Activated T-helper 1 cell treated with Interleukin-2 at 50 U/mL for 16 hours (primary cell): Measurements from ENCODE around the gene ZBTB7C.

Experiments
- DNase-seq: peaks from one replicate; pipeline ENCODE4 v3.0.0-alpha.2; 2020; ENCODE audit warnings: low read depth

The ZBTB7C gene

DNA sequence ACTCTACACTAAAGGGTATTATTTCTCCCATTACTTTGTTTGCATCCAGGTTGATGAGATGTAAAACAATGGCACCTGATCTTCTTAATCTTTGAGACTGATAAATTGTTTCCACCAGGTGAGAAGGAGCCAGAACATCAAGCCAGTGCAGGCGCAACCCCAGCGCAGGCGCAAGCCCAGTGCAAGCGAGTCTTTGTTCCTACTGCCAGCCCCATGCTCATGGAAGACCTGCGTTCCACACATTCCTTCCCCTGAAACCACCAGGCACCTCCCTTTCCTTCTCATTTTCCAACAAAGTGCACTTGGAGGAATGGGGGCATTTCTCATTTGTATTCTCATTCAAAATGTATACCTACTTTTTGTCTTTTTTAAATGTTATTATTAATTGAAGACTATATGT, 290.0 kb downstream of the ZBTB7C start:
- DNase-seq = no peak

- DNase-seq = no peak
These were observed 292.1 kb downstream of the ZBTB7C start for GRCh38 chr18:48116873-48117630.

DNA sequence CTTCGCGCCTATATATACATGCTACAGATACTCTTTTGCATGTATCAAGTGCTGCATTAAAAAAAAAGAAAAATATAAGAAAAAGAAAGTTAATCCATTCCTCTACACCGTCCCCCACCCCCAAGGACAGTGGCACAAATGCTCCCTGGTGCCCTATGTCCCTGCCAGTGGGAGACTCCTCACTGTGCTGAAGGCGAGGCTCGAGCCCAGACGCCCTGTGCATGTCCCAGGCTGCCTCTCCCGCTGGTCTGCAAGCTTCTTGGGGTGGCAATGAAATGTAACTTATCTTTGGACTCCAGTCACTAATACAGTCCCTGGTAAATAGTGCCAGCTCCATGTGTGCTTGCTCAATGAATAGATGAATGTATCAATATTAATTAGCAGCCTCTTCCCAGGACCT, 293.2 kb downstream of the ZBTB7C start:
- DNase-seq = no peak

- no peak for DNase-seq
These were observed 295.5 kb downstream of the ZBTB7C start for GRCh38 chr18:48113691-48114090.

- DNase-seq = no peak
These were observed 297.6 kb downstream of the ZBTB7C start for GRCh38 chr18:48111587-48111986.

- no peak for DNase-seq
These were observed 298.4 kb downstream of the ZBTB7C start for GRCh38 chr18:48110797-48111196.

DNA sequence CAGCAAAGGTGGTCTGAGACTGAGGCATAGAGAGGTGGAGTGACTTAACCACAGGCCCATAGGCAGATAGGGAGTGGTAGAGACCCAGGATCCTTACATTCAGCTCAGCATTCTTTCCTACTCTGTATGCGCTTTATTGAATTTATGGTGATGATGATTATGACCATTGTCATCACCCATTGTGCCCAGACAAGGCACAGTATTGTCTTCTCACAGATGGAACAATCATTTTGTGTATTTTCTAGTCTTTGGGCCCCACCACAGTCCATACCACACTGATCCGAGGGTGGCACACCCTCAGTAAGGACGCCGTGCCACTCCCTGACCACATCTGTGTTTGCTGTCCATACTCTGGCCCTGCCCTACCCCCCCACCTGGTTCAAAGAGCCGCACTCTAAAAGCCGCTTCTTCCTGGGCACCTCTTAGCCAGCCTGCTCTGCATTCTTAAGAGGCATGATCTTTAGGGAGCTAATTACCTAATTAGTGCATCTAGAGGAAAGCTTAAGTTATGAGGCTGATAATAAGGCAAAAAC, 299.2 kb downstream of the ZBTB7C start:
- no peak for DNase-seq

GRCh38 chr18:48108136-48108535, 301.0 kb downstream of the ZBTB7C start:
- DNase-seq = no peak

DNA sequence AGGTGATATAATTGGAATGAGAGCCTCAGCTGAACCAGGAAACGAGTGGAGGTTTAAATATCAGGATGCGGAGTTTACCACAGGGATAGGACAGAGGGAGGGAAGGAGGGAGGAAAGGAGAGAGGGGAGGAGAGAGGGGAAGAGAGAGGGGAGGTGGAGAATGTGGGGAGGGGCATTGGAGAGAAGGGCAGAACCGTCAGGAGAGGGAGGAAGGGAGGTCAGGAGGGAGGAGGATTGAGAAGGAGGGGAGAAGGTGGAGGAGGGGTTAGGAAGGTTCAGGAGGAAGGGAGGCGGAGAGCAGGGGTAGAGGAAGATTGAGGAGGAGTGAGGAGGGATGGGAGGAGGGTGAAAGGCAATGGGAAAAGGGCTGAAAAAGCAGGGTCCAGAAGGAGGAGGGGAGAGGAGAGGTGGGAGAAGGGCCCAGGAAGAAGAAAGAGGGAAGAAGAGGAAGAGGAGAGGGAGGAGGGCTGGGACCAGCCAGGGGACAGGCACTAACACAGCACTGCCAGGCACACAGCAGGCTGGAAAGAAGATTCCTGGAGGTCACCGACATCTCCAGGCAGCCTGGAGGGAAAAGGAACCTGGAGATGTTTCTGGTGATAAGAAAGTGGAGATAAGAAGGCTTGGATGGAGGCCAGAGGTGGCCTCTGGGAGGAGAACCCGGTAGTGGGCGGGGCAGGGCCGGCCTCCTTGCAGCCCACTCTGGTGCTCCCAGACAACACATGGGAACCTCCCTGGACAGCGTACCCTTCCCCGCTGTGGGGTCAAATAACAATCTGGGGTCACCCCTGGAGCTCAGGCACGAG, 302.0 kb downstream of the ZBTB7C start:
- no peak for DNase-seq

- DNase-seq = no peak
These were observed 302.7 kb downstream of the ZBTB7C start for GRCh38 chr18:48106498-48106897.

GRCh38 chr18:48105317-48105716, 303.9 kb downstream of the ZBTB7C start:
- DNase-seq = no peak

DNA sequence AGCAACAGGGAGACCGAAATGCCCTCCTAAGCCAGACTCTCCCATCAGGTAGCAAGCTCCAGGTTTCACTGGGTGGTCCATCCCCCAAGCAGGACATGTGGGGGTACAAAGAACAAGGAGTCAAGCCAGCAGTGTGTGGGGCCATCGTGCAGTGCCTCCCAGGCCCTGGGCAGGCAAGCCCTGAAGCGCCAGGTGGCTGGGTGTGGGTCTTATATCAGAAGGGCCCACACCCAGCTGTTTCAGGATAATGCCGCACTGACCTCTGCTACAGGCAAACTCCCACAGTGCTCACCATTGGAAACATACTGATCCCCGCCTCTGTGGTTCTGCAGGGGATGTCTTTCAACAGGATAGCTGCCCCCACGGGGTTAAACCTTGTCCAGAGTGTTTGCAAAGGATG, 304.5 kb downstream of the ZBTB7C start:
- no peak for DNase-seq

GRCh38 chr18:48100651-48101165, 308.5 kb downstream of the ZBTB7C start:
- DNase-seq = no peak

GRCh38 chr18:48100165-48100575, 309.0 kb downstream of the ZBTB7C start:
- no peak for DNase-seq

DNA sequence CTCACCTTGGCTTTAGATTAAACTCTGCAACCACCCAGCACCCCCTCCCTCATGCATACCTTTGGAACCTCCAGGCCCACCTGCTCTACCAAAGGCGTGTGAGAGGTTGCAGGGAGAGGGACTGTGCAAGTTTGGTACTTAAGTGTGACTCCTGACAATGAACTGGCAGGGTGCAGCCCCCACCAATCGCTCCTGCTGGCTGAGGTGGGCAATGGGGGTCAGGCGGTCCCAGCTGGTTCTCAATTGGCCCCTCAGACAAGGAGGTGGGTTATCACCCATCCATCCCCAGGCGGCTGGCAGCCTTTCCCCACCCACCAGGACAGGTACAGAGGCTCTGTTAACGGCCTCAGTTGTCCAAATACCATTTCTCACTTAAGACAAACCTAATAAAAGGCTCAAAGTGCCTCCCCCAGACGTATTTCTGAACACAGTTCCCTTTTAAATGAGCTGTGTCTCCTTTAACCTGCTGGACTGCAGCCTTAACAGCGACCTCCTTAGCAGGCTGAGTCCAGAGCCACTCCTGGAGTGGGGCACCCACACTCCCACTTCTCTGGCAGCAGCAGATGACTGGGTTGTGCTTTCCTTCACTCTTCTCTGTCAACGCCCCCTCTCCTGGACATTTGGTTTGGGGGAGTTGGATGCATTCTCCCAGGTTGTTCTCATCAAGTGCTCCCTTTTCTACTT, 309.6 kb downstream of the ZBTB7C start:
- DNase-seq = no peak

DNA sequence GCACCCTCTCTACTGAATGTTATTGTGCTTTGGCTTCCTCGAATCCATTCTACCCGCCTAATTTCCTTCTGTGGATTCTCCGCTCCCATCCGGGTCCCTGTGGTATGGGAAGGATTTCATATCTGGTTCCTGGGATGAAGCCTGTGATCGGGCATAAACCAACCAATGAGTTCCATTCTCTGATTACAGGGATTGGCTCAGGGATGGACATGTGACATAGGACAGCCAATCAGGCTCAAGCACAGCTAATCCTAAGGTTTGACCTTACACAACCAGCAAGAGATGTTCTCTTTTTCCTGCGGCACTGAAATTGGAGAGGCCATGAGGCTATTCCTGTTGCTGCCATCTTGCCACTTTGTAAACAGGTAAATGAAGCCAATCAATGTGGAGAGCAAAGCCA, 310.6 kb downstream of the ZBTB7C start:
- no peak for DNase-seq

DNA sequence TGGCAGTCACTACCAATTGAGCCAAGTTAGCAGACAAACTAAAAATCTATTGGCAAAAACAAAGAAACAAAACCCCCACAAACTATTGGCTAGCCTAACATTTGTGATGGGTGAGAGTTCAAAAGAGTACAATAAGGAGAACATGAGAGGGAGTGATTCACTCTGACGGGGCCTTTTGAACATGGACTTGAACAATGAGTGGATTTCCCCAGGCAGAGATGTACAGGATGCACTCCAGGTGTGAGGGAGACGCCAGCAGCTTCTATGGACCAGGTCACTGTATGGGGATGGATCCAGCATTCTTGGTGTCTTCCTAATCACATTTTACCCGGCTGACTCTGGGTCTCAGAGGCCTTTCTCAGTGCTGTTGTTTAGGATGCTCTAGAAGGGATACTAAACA, 311.2 kb downstream of the ZBTB7C start:
- no peak for DNase-seq

GRCh38 chr18:48095726-48096125, 313.5 kb downstream of the ZBTB7C start:
- no peak for DNase-seq

DNA sequence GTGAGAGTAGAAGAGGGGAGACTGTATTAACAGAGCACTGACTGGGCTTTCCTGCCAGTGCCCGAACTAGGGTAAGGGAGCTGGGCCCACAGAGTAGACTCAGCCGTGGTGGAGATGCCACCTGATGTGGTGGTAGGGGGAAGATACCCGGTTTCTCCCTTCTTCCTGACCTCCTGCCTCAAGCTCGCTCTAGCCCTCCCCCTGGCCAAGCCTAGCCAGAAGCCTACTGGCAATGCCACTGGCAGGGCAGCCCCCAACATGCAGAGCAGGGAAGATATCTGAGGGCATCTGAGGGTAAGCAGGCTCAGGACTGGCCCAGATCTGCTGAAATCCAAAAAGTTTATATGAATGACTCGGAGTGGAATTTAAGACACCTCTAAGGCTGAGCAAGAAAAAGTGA, 316.1 kb downstream of the ZBTB7C start:
- DNase-seq = no peak

GRCh38 chr18:48091869-48092497, 317.2 kb downstream of the ZBTB7C start:
- DNase-seq = no peak

GRCh38 chr18:48090702-48091101, 318.5 kb downstream of the ZBTB7C start:
- DNase-seq = no peak

- no peak for DNase-seq
These were observed 319.2 kb downstream of the ZBTB7C start for GRCh38 chr18:48090021-48090420.
